Osteocyte (in vitro differentiated cells): ENCODE data around the gene GAMT. TPM values are rescaled to one million over a fixed set of nuclear protein-coding genes. Genes with fewer than 3 reads are reported as not detected.

ENCODE experiments used
- DNase-seq: peaks from one replicate; pipeline ENCODE4 v3.0.0; 2021; ENCODE audit warnings: mixed read lengths; ENCODE audit not compliant: unreplicated experiment; ENCODE audit errors: extremely low spot score
- H3K27ac Mint-ChIP-seq: one replicate; pipeline ENCODE4 v1.8.0; 2021; ENCODE audit warnings: mild to moderate bottlenecking, mixed read lengths; ENCODE audit not compliant: unreplicated experiment
- H3K27me3 Mint-ChIP-seq: one replicate; pipeline ENCODE4 v1.8.0; 2021; ENCODE audit warnings: mixed read lengths; ENCODE audit not compliant: unreplicated experiment
- H3K36me3 Mint-ChIP-seq: one replicate; pipeline ENCODE4 v1.8.0; 2021; ENCODE audit warnings: mixed read lengths; ENCODE audit not compliant: unreplicated experiment
- H3K4me1 Mint-ChIP-seq: one replicate; pipeline ENCODE4 v1.8.0; 2021; ENCODE audit warnings: mixed read lengths; ENCODE audit not compliant: unreplicated experiment
- H3K4me3 Mint-ChIP-seq: one replicate; pipeline ENCODE4 v1.8.0; 2021; ENCODE audit warnings: mild to moderate bottlenecking, moderate library complexity, mixed read lengths; ENCODE audit not compliant: unreplicated experiment
- H3K9me3 Mint-ChIP-seq: one replicate; pipeline ENCODE4 v1.8.0; 2021; ENCODE audit warnings: mixed read lengths; ENCODE audit not compliant: unreplicated experiment
- total RNA-seq: library from RNA; stranded (reverse); gene quantifications from 2 replicates; pipeline ENCODE4 v1.2.1, GENCODE V29; 2021
- TF ChIP-seq, protein P1 (sequence below): fragments of 200-600 bp; sonication (generic); IDR thresholded peaks from 2 replicates; pipeline ENCODE4 v1.5.0; 2021; ENCODE audit warnings: antibody characterized with exemption, mild to moderate bottlenecking, moderate library complexity

The GAMT gene
- total RNA-seq, 1 donor from 2014 or later, result 35.3 TPM

GRCh38 chr19:1393841-1394240, 7.5 kb downstream of the GAMT start:
- Mint-ChIP-seq H3K4me3 (no peak overlapping the region), H3K36me3 (peaks cover 22% of the 10 kb centered on the region), H3K4me1 (peaks cover 2% of the 10 kb centered on the region), H3K9me3 (no peaks in the 10 kb centered on the region), H3K27ac (no peak overlapping the region), H3K27me3 (no peaks in the 10 kb centered on the region)
- TF ChIP-seq, protein P1, sequence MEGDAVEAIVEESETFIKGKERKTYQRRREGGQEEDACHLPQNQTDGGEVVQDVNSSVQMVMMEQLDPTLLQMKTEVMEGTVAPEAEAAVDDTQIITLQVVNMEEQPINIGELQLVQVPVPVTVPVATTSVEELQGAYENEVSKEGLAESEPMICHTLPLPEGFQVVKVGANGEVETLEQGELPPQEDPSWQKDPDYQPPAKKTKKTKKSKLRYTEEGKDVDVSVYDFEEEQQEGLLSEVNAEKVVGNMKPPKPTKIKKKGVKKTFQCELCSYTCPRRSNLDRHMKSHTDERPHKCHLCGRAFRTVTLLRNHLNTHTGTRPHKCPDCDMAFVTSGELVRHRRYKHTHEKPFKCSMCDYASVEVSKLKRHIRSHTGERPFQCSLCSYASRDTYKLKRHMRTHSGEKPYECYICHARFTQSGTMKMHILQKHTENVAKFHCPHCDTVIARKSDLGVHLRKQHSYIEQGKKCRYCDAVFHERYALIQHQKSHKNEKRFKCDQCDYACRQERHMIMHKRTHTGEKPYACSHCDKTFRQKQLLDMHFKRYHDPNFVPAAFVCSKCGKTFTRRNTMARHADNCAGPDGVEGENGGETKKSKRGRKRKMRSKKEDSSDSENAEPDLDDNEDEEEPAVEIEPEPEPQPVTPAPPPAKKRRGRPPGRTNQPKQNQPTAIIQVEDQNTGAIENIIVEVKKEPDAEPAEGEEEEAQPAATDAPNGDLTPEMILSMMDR, result no peak
- no peak for DNase-seq

GRCh38 chr19:1392939-1393530, 8.3 kb downstream of the GAMT start:
- Mint-ChIP-seq H3K36me3 (peaks cover 22% of the 10 kb centered on the region), H3K27me3 (no peaks in the 10 kb centered on the region), H3K27ac (no peak overlapping the region), H3K4me3 (no peak overlapping the region), H3K4me1 (peaks cover 2% of the 10 kb centered on the region), H3K9me3 (no peaks in the 10 kb centered on the region)
- TF ChIP-seq, protein P1, result no peak
- DNase-seq, result no peak

DNA sequence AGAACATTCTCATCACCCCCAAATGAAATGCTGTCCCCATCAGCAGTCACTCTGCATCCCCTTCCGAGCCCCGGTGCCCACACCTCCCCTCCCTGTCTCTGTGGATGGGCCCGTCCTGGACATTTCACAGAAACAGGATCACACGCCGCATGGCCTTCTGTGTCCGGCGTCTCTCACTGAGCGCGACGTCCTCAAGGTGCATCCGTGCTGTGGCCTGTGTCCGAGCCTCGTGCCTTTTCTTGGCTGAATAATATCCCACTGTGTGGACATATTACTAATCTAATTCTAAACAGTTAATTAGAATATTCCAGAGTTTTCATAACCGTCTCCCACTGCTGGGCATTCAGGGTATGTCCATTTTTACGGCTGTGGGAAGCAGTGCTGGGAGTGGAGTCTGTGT, 8.9 kb downstream of the GAMT start:
- Mint-ChIP-seq H3K4me1 (peaks cover 2% of the 10 kb centered on the region), H3K9me3 (no peaks in the 10 kb centered on the region), H3K4me3 (no peak overlapping the region), H3K36me3 (peaks cover 22% of the 10 kb centered on the region), H3K27ac (no peak overlapping the region), H3K27me3 (no peaks in the 10 kb centered on the region)
- TF ChIP-seq, protein P1, result no peak
- no peak for DNase-seq

DNA sequence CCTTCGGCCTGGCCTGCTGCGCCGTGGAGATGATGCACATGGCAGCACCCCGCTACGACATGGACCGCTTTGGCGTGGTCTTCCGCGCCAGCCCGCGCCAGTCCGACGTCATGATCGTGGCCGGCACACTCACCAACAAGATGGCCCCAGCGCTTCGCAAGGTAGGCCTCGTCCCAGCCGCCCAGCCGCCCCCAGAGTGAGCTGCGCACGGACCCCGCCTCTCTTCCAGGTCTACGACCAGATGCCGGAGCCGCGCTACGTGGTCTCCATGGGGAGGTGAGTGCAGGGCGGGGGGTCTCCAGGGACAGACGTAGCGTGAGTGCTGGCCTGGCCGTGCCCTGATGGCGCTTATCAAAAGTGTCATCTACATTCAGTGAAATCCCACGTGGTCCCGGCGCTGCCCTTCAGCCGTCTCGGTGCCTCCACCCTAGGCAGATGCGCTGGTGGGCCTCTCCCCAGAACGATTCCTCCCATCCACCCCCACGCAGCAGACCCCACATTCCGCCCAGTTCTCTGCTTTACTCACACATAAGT, 10.4 kb downstream of the GAMT start:
- H3K27ac Mint-ChIP-seq, result no peak overlapping the region
- TF ChIP-seq, protein P1, result no peak
- no peaks in the 10 kb centered on the region for H3K27me3 Mint-ChIP-seq
- no peaks in the 10 kb centered on the region for H3K4me1 Mint-ChIP-seq
- H3K4me3 Mint-ChIP-seq, result no peak overlapping the region
- DNase-seq, result no peak
- H3K36me3 Mint-ChIP-seq, result peaks cover 22% of the 10 kb centered on the region
- H3K9me3 Mint-ChIP-seq, result no peaks in the 10 kb centered on the region

DNA sequence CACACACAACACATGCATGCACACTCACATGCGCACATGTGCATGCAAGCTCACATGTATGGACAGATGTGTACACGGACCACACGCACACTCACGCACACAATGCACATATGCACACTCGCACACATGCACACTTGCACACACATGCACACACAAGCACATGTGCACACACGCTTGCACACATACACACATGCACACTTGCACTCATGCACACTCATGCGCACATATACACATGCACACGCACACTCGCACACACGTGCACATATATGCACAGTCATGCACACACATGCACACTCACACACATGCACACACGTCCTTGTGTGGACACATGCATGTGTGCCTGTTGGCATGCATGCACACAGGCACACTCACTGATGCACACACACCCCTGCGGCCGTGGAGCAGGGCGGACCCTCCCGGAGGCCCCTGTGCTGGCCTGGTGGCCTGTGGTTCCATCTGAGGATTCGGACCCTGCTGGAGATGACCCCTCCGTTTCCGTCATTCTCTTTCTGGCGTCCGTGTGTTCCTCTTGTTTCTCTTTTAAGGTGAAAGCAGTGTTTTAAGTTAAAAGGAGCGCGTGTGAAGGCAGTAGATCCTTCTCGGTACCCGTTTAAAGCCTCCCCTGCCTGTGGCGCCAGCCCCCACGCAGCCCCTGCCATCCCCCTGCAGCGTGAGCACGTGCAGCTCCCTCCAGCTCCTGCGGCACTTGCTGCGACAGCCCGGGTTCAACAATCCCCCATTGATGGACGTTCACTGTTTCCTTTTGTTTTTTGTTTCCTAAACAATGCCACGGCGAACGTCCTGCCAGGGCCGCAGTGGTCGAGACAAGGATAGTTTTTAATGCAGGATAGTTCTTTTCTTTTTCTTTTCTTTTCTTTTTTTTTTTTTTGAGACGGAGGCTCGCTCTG, 12.1 kb downstream of the GAMT start:
- Mint-ChIP-seq H3K4me1 (peaks cover 7% of the 10 kb centered on the region), H3K27ac (no peak overlapping the region), H3K9me3 (no peaks in the 10 kb centered on the region), H3K27me3 (no peaks in the 10 kb centered on the region), H3K36me3 (peaks cover 22% of the 10 kb centered on the region), H3K4me3 (no peak overlapping the region)
- DNase-seq, result no peak
- TF ChIP-seq, protein P1, result no peak
